ENCODE results near the gene FAM13A.

GRCh38 chr4:88813013-88813412, 244.0 kb downstream of the FAM13A start:
- TF ChIP-seq CTCF (conservative IDR thresholded peaks at IDR 0.05), result no peak
- TF ChIP-seq EZH2 (IDR thresholded peaks at IDR 0.05; ENCODE audit: low read depth), result no peak

Measured in PC-9 (cell line).